CD14-positive monocyte (primary cell): ENCODE measurements around the gene ERO1A. TPM values are rescaled to one million over a fixed set of nuclear protein-coding genes. Genes with fewer than 3 reads are reported as not detected.

Source experiments
- DNase-seq, 3 donors: peaks; one replicate each; pipeline ENCODE4 v3.0.0-alpha.2; 2011 to 2022
- H2AFZ ChIP-seq: 2 replicates; pipeline ENCODE4 v1.6.0; 2012; ENCODE audit warnings: mild to moderate bottlenecking, low read depth, low read length, inconsistent platforms; ENCODE audit not compliant: insufficient read depth, poor library complexity, severe bottlenecking
- H3K27ac ChIP-seq, 2 donors: 1 replicate in 1 of 2; 2 replicates in 1 of 2; pipeline ENCODE4 v1.5.1; 2012 to 2013; ENCODE audit warnings: low read length in 2 of 2, control low read depth in 1 of 2, inconsistent platforms in 1 of 2, low read depth in 1 of 2, mild to moderate bottlenecking in 1 of 2
- H3K27me3 ChIP-seq, 2 donors: one replicate each; pipeline versions ENCODE4 v1.6.0 to v1.6.1; 2011 to 2013; ENCODE audit warnings: low read length in 2 of 2; ENCODE audit not compliant: control insufficient read depth in 2 of 2, insufficient read depth in 2 of 2
- H3K36me3 ChIP-seq, 2 donors: replicated peaks in 1 of 2; 1 replicate in 1 of 2; 2 replicates in 1 of 2; pipeline versions ENCODE4 v1.5.1 to v1.6.1; 2012 to 2013; ENCODE audit warnings: low read length in 2 of 2, control low read depth in 1 of 2, inconsistent platforms in 1 of 2, mild to moderate bottlenecking in 1 of 2; ENCODE audit not compliant: insufficient read depth in 2 of 2, control insufficient read depth in 1 of 2
- H3K4me1 ChIP-seq, 2 donors: 1 replicate in 1 of 2; 2 replicates in 1 of 2; pipeline versions ENCODE4 v1.5.1 to v1.6.1; 2012 to 2013; ENCODE audit warnings: low read length in 2 of 2, control low read depth in 1 of 2, inconsistent platforms in 1 of 2, mild to moderate bottlenecking in 1 of 2, moderate library complexity in 1 of 2; ENCODE audit not compliant: insufficient read depth in 2 of 2, control insufficient read depth in 1 of 2
- H3K4me2 ChIP-seq: replicated peaks from 2 replicates; pipeline ENCODE3; 2012; ENCODE audit warnings: low read length, moderate library complexity, mild to moderate bottlenecking; ENCODE audit not compliant: poor library complexity, severe bottlenecking; ENCODE audit errors: extremely low read depth
- H3K4me3 ChIP-seq, 3 experiments: fragments of 200-600 bp in 1 of 3; sonication (generic) in 1 of 3; replicated peaks in 1 of 3; 1 replicate in 2 of 3; 2 replicates in 1 of 3; pipeline ENCODE4 v1.5.1; 2011 to 2013; ENCODE audit warnings: low read length in 3 of 3, mild to moderate bottlenecking in 3 of 3, control low read depth in 2 of 3, low read depth in 2 of 3, inconsistent platforms in 1 of 3, moderate library complexity in 1 of 3
- H3K79me2 ChIP-seq: 2 replicates; pipeline ENCODE4 v1.6.0; 2012; ENCODE audit warnings: mild to moderate bottlenecking, control low read depth, inconsistent platforms, low read length, moderate library complexity; ENCODE audit not compliant: insufficient read depth
- H3K9ac ChIP-seq: 2 replicates; pipeline ENCODE4 v1.6.0; 2017; ENCODE audit warnings: low read length, mild to moderate bottlenecking; ENCODE audit not compliant: insufficient read depth, poor library complexity, severe bottlenecking
- H3K9me3 ChIP-seq, 2 donors: replicated peaks in 1 of 2; 1 replicate in 1 of 2; 2 replicates in 1 of 2; pipeline versions ENCODE4 v1.5.1 to v1.6.1; 2012 to 2013; ENCODE audit warnings: low read length in 2 of 2, control low read depth in 1 of 2; ENCODE audit not compliant: control insufficient read depth in 1 of 2, insufficient read depth in 1 of 2
- H4K20me1 ChIP-seq: 2 replicates; pipeline ENCODE4 v1.6.0; 2012; ENCODE audit warnings: mild to moderate bottlenecking, low read length, control low read depth, moderate library complexity; ENCODE audit not compliant: insufficient read depth
- H3K27ac Mint-ChIP-seq, 7 donors: one replicate each; pipeline ENCODE4 v1.8.0; 2020; ENCODE audit warnings: mild to moderate bottlenecking in 7 of 7, mixed read lengths in 7 of 7, moderate library complexity in 6 of 7, inconsistent platforms in 2 of 7
- H3K27me3 Mint-ChIP-seq, 3 donors: one replicate each; pipeline ENCODE4 v1.8.0; 2021 to 2022; ENCODE audit warnings: low read depth in 3 of 3, mild to moderate bottlenecking in 3 of 3, mixed read lengths in 3 of 3, moderate library complexity in 3 of 3, inconsistent platforms in 1 of 3
- H3K36me3 Mint-ChIP-seq, 2 donors: one replicate each; pipeline ENCODE4 v1.8.0; 2020; ENCODE audit warnings: mixed read lengths in 2 of 2, inconsistent platforms in 1 of 2, mild to moderate bottlenecking in 1 of 2
- H3K4me1 Mint-ChIP-seq: one replicate; pipeline ENCODE4 v1.8.0; 2020; ENCODE audit warnings: mild to moderate bottlenecking, mixed read lengths
- H3K4me3 Mint-ChIP-seq, 2 donors: one replicate each; pipeline ENCODE4 v1.8.0; 2020; ENCODE audit warnings: mild to moderate bottlenecking in 2 of 2, mixed read lengths in 2 of 2, moderate library complexity in 1 of 2
- H3K9me3 Mint-ChIP-seq, 7 donors: one replicate each; pipeline ENCODE4 v1.8.0; 2020 to 2022; ENCODE audit warnings: mixed read lengths in 7 of 7, mild to moderate bottlenecking in 6 of 7, moderate library complexity in 6 of 7, inconsistent platforms in 2 of 7
- CTCF ChIP-seq: fragments of 200-600 bp; IDR thresholded peaks from one replicate; pipeline ENCODE4 v1.8.0; 2022; ENCODE audit warnings: antibody characterized with exemption, mild to moderate bottlenecking
- WGBS: methylation state at CpG from one replicate; pipeline ENCODE4 v1.1.5; 2013; ENCODE audit warnings: missing lambda C conversion rate; ENCODE audit not compliant: insufficient coverage; 5-methylcytosine and 5-hydroxymethylcytosine counted together
- intact Hi-C, 2 donors: fragments of 100-400 bp; cut with micrococcal nuclease; formaldehyde crosslinking; loops; one replicate each; pipeline versions ENCODE4 v1.15.0 to v1.15.1; 2023
- polyA plus RNA-seq, 3 donors: library from polyadenylated mRNA; depleted of rRNA in 1 of 3; unstranded in 2 of 3; stranded (reverse) in 1 of 3; fragments of 300-500 nt in 2 of 3; fragments of >200 nt in 1 of 3; fragmentation: Illumina TruSeq in 2 of 3; gene quantifications; 1 replicate in 2 of 3; 2 replicates in 1 of 3; pipeline ENCODE4 v1.2.3, GENCODE V29; 2012 to 2021

ERO1A gene
- polyA plus RNA-seq, 3 donors: 22.1 to 39.5 (median 29.2) TPM

- no peak for TF ChIP-seq CTCF
- peaks cover 20 to 22% of the 10 kb centered on the region in 2 donors for H3K36me3 Mint-ChIP-seq
- Histone ChIP-seq H3K27me3 (no peaks in the 10 kb centered on the region), H3K4me2 (no peak overlapping the region), H3K9me3 (no peaks in the 10 kb centered on the region), H3K36me3 (peaks cover 8% of the 10 kb centered on the region in 2 donors), H4K20me1 (peaks cover 6% of the 10 kb centered on the region), H3K4me3 (no peak overlapping the region), H3K4me1 (peaks cover 22 to 26% of the 10 kb centered on the region in 2 donors), H3K27ac (peak overlapping the region in 1 of 2 donors; percentile 37), H3K79me2 (peaks cover 89% of the 10 kb centered on the region), H3K9ac (no peak overlapping the region), H2AFZ (no peak overlapping the region)
- H3K4me1 Mint-ChIP-seq: peaks cover 26% of the 10 kb centered on the region
- H3K9me3 Mint-ChIP-seq: peaks cover 0 to 2% (median 0%) of the 10 kb centered on the region in 7 donors
- no peak overlapping the region for H3K27ac Mint-ChIP-seq
- no peak for DNase-seq
- WGBS: no CpG with 5 or more reads among the region's 1 CpG
- no peaks in the 10 kb centered on the region for H3K27me3 Mint-ChIP-seq
- intact Hi-C loops: loop anchor here in 1 of 2 donors (10.0 kb wide), 1 partner anchor 54 kb away; the partner anchor contains the start of gene GNPNAT1
- H3K4me3 Mint-ChIP-seq: no peak overlapping the region
These were observed 45.4 kb upstream of the ERO1A start for GRCh38 chr14:52740751-52741150.

- no peak overlapping the region for H3K27ac ChIP-seq
- no peak overlapping the region for H3K27ac Mint-ChIP-seq
- H3K4me1 Mint-ChIP-seq: peaks cover 39% of the 10 kb centered on the region
- no peaks in the 10 kb centered on the region for H3K9me3 ChIP-seq
- intact Hi-C loops: loop anchor here in 1 of 2 donors (10.0 kb wide), 2 partner anchors 56 to 184 kb away; partner anchors contain the start of genes GNPNAT1, GPR137C and TXNDC16
- H3K27me3 ChIP-seq: no peaks in the 10 kb centered on the region
- peaks cover 30 to 34% of the 10 kb centered on the region in 2 donors for H3K4me1 ChIP-seq
- TF ChIP-seq CTCF: no peak
- DNase-seq: no peak
- H3K4me2 ChIP-seq: no peak overlapping the region
- H3K79me2 ChIP-seq: peaks cover 87% of the 10 kb centered on the region
- H3K4me3 Mint-ChIP-seq: no peak overlapping the region
- no peaks in the 10 kb centered on the region for H3K27me3 Mint-ChIP-seq
- H4K20me1 ChIP-seq: peaks cover 14% of the 10 kb centered on the region
- H3K4me3 ChIP-seq: no peak overlapping the region
- H3K36me3 Mint-ChIP-seq: peaks cover 21 to 26% of the 10 kb centered on the region in 2 donors
- H3K36me3 ChIP-seq: peaks cover 2 to 8% of the 10 kb centered on the region in 2 donors
- no peak overlapping the region for H2AFZ ChIP-seq
- H3K9me3 Mint-ChIP-seq: no peaks in the 10 kb centered on the region
- no peak overlapping the region for H3K9ac ChIP-seq
These were observed 43.1 kb upstream of the ERO1A start for GRCh38 chr14:52738409-52738808.
